SU-DHL-6 (cell line): ENCODE measurements around the gene NACC2.

Source experiments
- H2AFZ ChIP-seq: fragments of 200-600 bp; sonication (generic); 2 replicates; pipeline ENCODE4 v1.6.1; 2014; ENCODE audit warnings: low read depth, mild to moderate bottlenecking, moderate library complexity, mixed read lengths, antibody characterized with exemption, low read length; ENCODE audit not compliant: severe bottlenecking
- H3F3A ChIP-seq: fragments of 200-600 bp; shearing (Covaris generic); 2 replicates; pipeline ENCODE4 v1.6.0; 2016; ENCODE audit warnings: antibody characterized with exemption, mild to moderate bottlenecking; ENCODE audit not compliant: insufficient read depth
- H3K27ac ChIP-seq: fragments of 200-600 bp; sonication (generic); 2 replicates; pipeline ENCODE4 v1.5.1; 2016; ENCODE audit warnings: low read depth, mild to moderate bottlenecking, low read length, moderate library complexity, mixed read lengths
- H3K27me3 ChIP-seq: fragments of 200-600 bp; sonication (generic), shearing (Covaris generic); 2 replicates; pipeline ENCODE4 v1.6.0; 2014; ENCODE audit warnings: mild to moderate bottlenecking, low read length
- H3K36me3 ChIP-seq: fragments of 200-600 bp; sonication (generic); 2 replicates; pipeline ENCODE4 v1.6.1; 2014; ENCODE audit warnings: mild to moderate bottlenecking, low read length, mixed read lengths
- H3K4me2 ChIP-seq: fragments of 300-600, 200-600 bp; shearing (Covaris generic), sonication (generic); 2 replicates; pipeline ENCODE4 v1.6.0; 2014; ENCODE audit warnings: low read length, low read depth, mild to moderate bottlenecking; ENCODE audit not compliant: poor library complexity, severe bottlenecking
- H3K4me3 ChIP-seq: fragments of 200-600 bp; sonication (generic); 2 replicates; pipeline ENCODE4 v1.5.1; 2014; ENCODE audit warnings: antibody characterized with exemption, low read length, mild to moderate bottlenecking, mixed read lengths; ENCODE audit not compliant: insufficient read depth, poor library complexity, severe bottlenecking
- H3K79me2 ChIP-seq: fragments of 200-600 bp; sonication (generic); 2 replicates; pipeline ENCODE4 v1.6.1; 2014; ENCODE audit warnings: mild to moderate bottlenecking, low read length, moderate library complexity; ENCODE audit not compliant: insufficient read depth
- H3K9ac ChIP-seq: fragments of 200-600 bp; sonication (generic); 2 replicates; pipeline ENCODE4 v1.7.0; 2014; ENCODE audit warnings: mild to moderate bottlenecking, low read length
- H3K9me2 ChIP-seq: fragments of 200-600 bp; sonication (generic); replicated peaks from 2 replicates; pipeline ENCODE4 v1.6.1; 2014; ENCODE audit warnings: low read length; ENCODE audit not compliant: insufficient read depth
- H3K9me3 ChIP-seq: fragments of 200-600 bp; sonication (generic); 2 replicates; pipeline ENCODE4 v1.6.1; 2014; ENCODE audit warnings: low read length, mixed read lengths; ENCODE audit not compliant: insufficient read depth
- H4K20me1 ChIP-seq: fragments of 200-600 bp; sonication (generic); 2 replicates; pipeline ENCODE4 v1.6.1; 2014; ENCODE audit warnings: low read depth, mild to moderate bottlenecking, antibody characterized with exemption, low read length, moderate library complexity, mixed read lengths
- CTCF ChIP-seq: fragments of 200-600 bp; sonication (generic); IDR thresholded peaks from one replicate; pipeline ENCODE4 v1.5.1; 2017; ENCODE audit warnings: antibody characterized with exemption, mild to moderate bottlenecking, low read length, moderate library complexity; ENCODE audit not compliant: insufficient read depth, poor library complexity, severe bottlenecking
- EZH2phosphoT487 ChIP-seq: fragments of 200-600 bp; sonication (generic), shearing (Covaris generic); conservative IDR thresholded peaks from 2 replicates; pipeline ENCODE4 v1.6.1; 2018; ENCODE audit warnings: mild to moderate bottlenecking, antibody characterized with exemption, low read length, moderate library complexity, mixed read lengths

NACC2 gene

GRCh38 chr9:136099542-136099941, 4.5 kb upstream of the NACC2 start:
- no peaks in the 10 kb centered on the region for H3K27me3 ChIP-seq

GRCh38 chr9:136098844-136099243, 3.8 kb upstream of the NACC2 start:
- H3F3A ChIP-seq, result no peaks in the 10 kb centered on the region
- no peaks in the 10 kb centered on the region for H3K27me3 ChIP-seq
- no peaks in the 10 kb centered on the region for H3K36me3 ChIP-seq
- no peaks in the 10 kb centered on the region for H3K9me3 ChIP-seq
- no peaks in the 10 kb centered on the region for H3K79me2 ChIP-seq
- H2AFZ ChIP-seq, result no peak overlapping the region
- TF ChIP-seq CTCF, result no peak
- no peak for TF ChIP-seq EZH2phosphoT487
- H3K4me3 ChIP-seq, result no peak overlapping the region
- no peaks in the 10 kb centered on the region for H4K20me1 ChIP-seq
- no peak overlapping the region for H3K4me2 ChIP-seq
- no peak overlapping the region for H3K27ac ChIP-seq
- H3K9me2 ChIP-seq, result no peaks in the 10 kb centered on the region
- H3K9ac ChIP-seq, result no peak overlapping the region

More at GRCh38 chr9:136099542-136099941, 4.5 kb upstream of the NACC2 start:
- Histone ChIP-seq H3K36me3 (no peaks in the 10 kb centered on the region), H3K9ac (no peak overlapping the region), H3K9me2 (no peaks in the 10 kb centered on the region), H4K20me1 (no peaks in the 10 kb centered on the region), H3K9me3 (no peaks in the 10 kb centered on the region), H3K4me3 (no peak overlapping the region), H2AFZ (no peak overlapping the region), H3K27ac (no peak overlapping the region), H3F3A (no peaks in the 10 kb centered on the region), H3K79me2 (no peaks in the 10 kb centered on the region), H3K4me2 (no peak overlapping the region)
- TF ChIP-seq CTCF, result no peak
- TF ChIP-seq EZH2phosphoT487, result no peak

GRCh38 chr9:136098210-136098609, 3.1 kb upstream of the NACC2 start:
- Histone ChIP-seq H3K4me2 (no peak overlapping the region), H3K79me2 (no peaks in the 10 kb centered on the region), H3K9ac (no peak overlapping the region), H3K9me3 (no peaks in the 10 kb centered on the region), H3K4me3 (no peak overlapping the region), H3F3A (no peaks in the 10 kb centered on the region), H3K27ac (no peak overlapping the region), H3K27me3 (no peaks in the 10 kb centered on the region), H4K20me1 (no peaks in the 10 kb centered on the region), H3K9me2 (no peaks in the 10 kb centered on the region), H2AFZ (no peak overlapping the region), H3K36me3 (no peaks in the 10 kb centered on the region)
- TF ChIP-seq EZH2phosphoT487 (no peak), CTCF (no peak)

GRCh38 chr9:136096505-136097001, 1.5 kb upstream of the NACC2 start:
- no peaks in the 10 kb centered on the region for H3K9me2 ChIP-seq
- no peaks in the 10 kb centered on the region for H3K36me3 ChIP-seq
- no peaks in the 10 kb centered on the region for H3F3A ChIP-seq
- H4K20me1 ChIP-seq, result no peaks in the 10 kb centered on the region
- TF ChIP-seq EZH2phosphoT487 (no peak), CTCF (no peak)
- no peak overlapping the region for H3K4me3 ChIP-seq
- H2AFZ ChIP-seq, result no peak overlapping the region
- H3K9ac ChIP-seq, result no peak overlapping the region
- H3K4me2 ChIP-seq, result no peak overlapping the region
- no peaks in the 10 kb centered on the region for H3K79me2 ChIP-seq
- no peaks in the 10 kb centered on the region for H3K27me3 ChIP-seq
- no peak overlapping the region for H3K27ac ChIP-seq
- no peaks in the 10 kb centered on the region for H3K9me3 ChIP-seq
